GM21447 (cell line): ENCODE measurements around the gene IL2.

Source experiments
- ATAC-seq: cut with Tn5 transposase; IDR thresholded peaks from one replicate; pipeline ENCODE4 v1.9.1; 2021; ENCODE audit not compliant: unreplicated experiment

Gene IL2

GRCh38 chr4:122456231-122457116 is at the start of gene IL2:
Gene IL2 (minus strand): TSS chr4:122456725. CDS start chr4:122456440, 285 bp downstream.
- no peak for ATAC-seq

- no peak for ATAC-seq
These were observed 46.7 kb upstream of the IL2 start for GRCh38 chr4:122503214-122503613.

GRCh38 chr4:122500852-122501501 is 44.5 kb upstream of the IL2 start:
- ATAC-seq, result no peak

GRCh38 chr4:122489061-122489460 is 32.5 kb upstream of the IL2 start:
- ATAC-seq, result no peak

- ATAC-seq, result no peak
These were observed 27.0 kb upstream of the IL2 start for GRCh38 chr4:122483481-122483880.

GRCh38 chr4:122481766-122482405 is 25.4 kb upstream of the IL2 start:
- no peak for ATAC-seq

GRCh38 chr4:122480655-122481487 is 24.3 kb upstream of the IL2 start:
- ATAC-seq, result no peak

GRCh38 chr4:122479935-122480416 is 23.5 kb upstream of the IL2 start:
- no peak for ATAC-seq

- no peak for ATAC-seq
These were observed 20.2 kb upstream of the IL2 start for GRCh38 chr4:122476745-122477144.

- no peak for ATAC-seq
These were observed 19.6 kb upstream of the IL2 start for GRCh38 chr4:122476126-122476525.

- ATAC-seq, result no peak
These were observed 18.7 kb upstream of the IL2 start for GRCh38 chr4:122475233-122475632.

GRCh38 chr4:122469457-122469856 is 12.9 kb upstream of the IL2 start:
- no peak for ATAC-seq

GRCh38 chr4:122458625-122459024 is 2.1 kb upstream of the IL2 start:
- ATAC-seq, result peak; percentile 82

- ATAC-seq, result no peak
These were observed 3.0 kb downstream of the IL2 start for GRCh38 chr4:122453384-122453995.

- ATAC-seq, result no peak
These were observed 5.7 kb downstream of the IL2 start for GRCh38 chr4:122450847-122451246.

- ATAC-seq, result no peak
These were observed 22.2 kb downstream of the IL2 start for GRCh38 chr4:122434285-122434684.

GRCh38 chr4:122431351-122431750 is 25.2 kb downstream of the IL2 start:
- no peak for ATAC-seq

- no peak for ATAC-seq
These were observed 33.3 kb downstream of the IL2 start for GRCh38 chr4:122423246-122423645.

GRCh38 chr4:122412547-122412946 is 44.0 kb downstream of the IL2 start:
- ATAC-seq, result no peak

GRCh38 chr4:122403861-122404260 is 52.7 kb downstream of the IL2 start:
- ATAC-seq, result no peak
